Mesendoderm (in vitro differentiated cells): ENCODE data around the gene RASAL2.

ENCODE experiments used
- DNase-seq: peaks from one replicate; pipeline ENCODE4 v3.0.0; 2013
- H2AK5ac ChIP-seq: 2 replicates; pipeline ENCODE4 v1.6.1; 2013; ENCODE audit warnings: low read length, inconsistent platforms
- H2BK120ac ChIP-seq: 2 replicates; pipeline ENCODE4 v1.6.1; 2013; ENCODE audit warnings: low read depth, mild to moderate bottlenecking, low read length, moderate library complexity, mixed read lengths
- H2BK15ac ChIP-seq: replicated peaks from 2 replicates; pipeline ENCODE4 v1.6.1; 2013; ENCODE audit warnings: low read depth, mild to moderate bottlenecking, moderate library complexity
- H2BK5ac ChIP-seq: 2 replicates; pipeline ENCODE4 v1.6.1; 2013; ENCODE audit warnings: low read length, inconsistent platforms
- H3K18ac ChIP-seq: 2 replicates; pipeline ENCODE4 v1.6.1; 2013; ENCODE audit warnings: mild to moderate bottlenecking, low read length, mixed read lengths
- H3K23ac ChIP-seq: one replicate; pipeline ENCODE4 v1.6.1; 2013; ENCODE audit warnings: low read length
- H3K27ac ChIP-seq: 2 replicates; pipeline ENCODE4 v1.5.1; 2013; ENCODE audit warnings: low read depth, mild to moderate bottlenecking, inconsistent platforms, low read length, moderate library complexity
- H3K27me3 ChIP-seq: 2 replicates; pipeline ENCODE4 v1.6.1; 2013; ENCODE audit warnings: low read length, control low read depth, mild to moderate bottlenecking, inconsistent platforms; ENCODE audit not compliant: insufficient read depth, poor library complexity
- H3K36me3 ChIP-seq: 2 replicates; pipeline ENCODE4 v1.6.1; 2013; ENCODE audit warnings: low read length, inconsistent platforms; ENCODE audit not compliant: control insufficient read depth, insufficient read depth
- H3K4ac ChIP-seq: one replicate; pipeline ENCODE4 v1.6.1; 2013; ENCODE audit warnings: low read depth, mild to moderate bottlenecking, low read length, moderate library complexity
- H3K4me1 ChIP-seq: 2 replicates; pipeline ENCODE4 v1.6.1; 2013; ENCODE audit warnings: low read depth, low read length, inconsistent platforms; ENCODE audit not compliant: control insufficient read depth
- H3K4me2 ChIP-seq: 2 replicates; pipeline ENCODE4 v1.6.1; 2013; ENCODE audit warnings: low read length
- H3K4me3 ChIP-seq: 2 replicates; pipeline ENCODE4 v1.5.1; 2013; ENCODE audit warnings: mild to moderate bottlenecking, low read length
- H3K56ac ChIP-seq: one replicate; pipeline ENCODE4 v1.6.1; 2013; ENCODE audit warnings: low read length
- H3K79me1 ChIP-seq: 2 replicates; pipeline ENCODE4 v1.6.1; 2013; ENCODE audit warnings: low read length, inconsistent platforms
- H3K79me2 ChIP-seq: 2 replicates; pipeline ENCODE4 v1.6.1; 2013; ENCODE audit warnings: mild to moderate bottlenecking, low read length; ENCODE audit not compliant: control insufficient read depth, insufficient read depth
- H3K9ac ChIP-seq: 2 replicates; pipeline ENCODE4 v1.6.1; 2013; ENCODE audit warnings: low read length, inconsistent platforms
- H4K5ac ChIP-seq: one replicate; pipeline ENCODE4 v1.6.1; 2013; ENCODE audit warnings: low read length
- H4K8ac ChIP-seq: one replicate; pipeline ENCODE4 v1.6.1; 2013; ENCODE audit warnings: low read depth, mild to moderate bottlenecking, control low read depth, low read length, moderate library complexity
- WGBS: extraction: QIAGEN DNeasy Blood & Tissue Kit; methylation state at CpG from one replicate; pipeline ENCODE4 v1.1.7; 2013; ENCODE audit warnings: low lambda C conversion rate, missing lambda C conversion rate; ENCODE audit not compliant: insufficient coverage; ENCODE audit errors: extremely low coverage; 5-methylcytosine and 5-hydroxymethylcytosine counted together

RASAL2 gene

GRCh38 chr1:178417858-178418257 lies 324.0 kb downstream of the RASAL2 start:
- Histone ChIP-seq H3K4ac (no peak overlapping the region), H3K79me2 (no peaks in the 10 kb centered on the region), H3K4me1 (no peaks in the 10 kb centered on the region), H3K36me3 (no peaks in the 10 kb centered on the region), H4K8ac (no peak overlapping the region), H3K9ac (no peak overlapping the region), H3K79me1 (no peaks in the 10 kb centered on the region), H4K5ac (no peak overlapping the region), H3K56ac (no peak overlapping the region), H2BK5ac (no peak overlapping the region), H3K4me2 (no peak overlapping the region), H3K27me3 (no peaks in the 10 kb centered on the region), H2BK120ac (no peak overlapping the region), H3K23ac (no peak overlapping the region), H3K4me3 (no peak overlapping the region), H3K27ac (no peak overlapping the region), H2AK5ac (no peak overlapping the region), H2BK15ac (no peak overlapping the region), H3K18ac (no peak overlapping the region)
- no CpG with 5 or more reads among the region's 2 CpGs for WGBS
- DNase-seq, result no peak

GRCh38 chr1:178418284-178418955 lies 324.5 kb downstream of the RASAL2 start:
- WGBS, result no CpG with 5 or more reads among the region's 1 CpG
- H3K4ac ChIP-seq, result no peak overlapping the region
- H3K4me1 ChIP-seq, result no peaks in the 10 kb centered on the region
- no peaks in the 10 kb centered on the region for H3K79me2 ChIP-seq
- H3K4me3 ChIP-seq, result no peak overlapping the region
- H3K18ac ChIP-seq, result no peak overlapping the region
- H3K56ac ChIP-seq, result no peak overlapping the region
- no peak for DNase-seq
- H3K36me3 ChIP-seq, result no peaks in the 10 kb centered on the region
- H3K4me2 ChIP-seq, result no peak overlapping the region
- H3K79me1 ChIP-seq, result no peaks in the 10 kb centered on the region
- no peak overlapping the region for H2AK5ac ChIP-seq
- H4K8ac ChIP-seq, result no peak overlapping the region
- no peak overlapping the region for H2BK5ac ChIP-seq
- H3K9ac ChIP-seq, result no peak overlapping the region
- H2BK120ac ChIP-seq, result no peak overlapping the region
- no peak overlapping the region for H2BK15ac ChIP-seq
- no peak overlapping the region for H4K5ac ChIP-seq
- no peak overlapping the region for H3K23ac ChIP-seq
- H3K27me3 ChIP-seq, result no peaks in the 10 kb centered on the region
- no peak overlapping the region for H3K27ac ChIP-seq

GRCh38 chr1:178434360-178434759 lies 340.5 kb downstream of the RASAL2 start:
- no CpG with 5 or more reads among the region's 1 CpG for WGBS

GRCh38 chr1:178434899-178435435 lies 341.1 kb downstream of the RASAL2 start:
- Histone ChIP-seq H4K8ac (no peak overlapping the region), H3K4me1 (no peaks in the 10 kb centered on the region), H3K4ac (no peak overlapping the region), H2BK120ac (no peak overlapping the region), H2BK15ac (no peak overlapping the region), H2BK5ac (no peak overlapping the region), H3K79me2 (no peaks in the 10 kb centered on the region), H3K9ac (no peak overlapping the region), H3K23ac (no peak overlapping the region), H3K79me1 (no peaks in the 10 kb centered on the region), H3K56ac (no peak overlapping the region), H3K4me3 (no peak overlapping the region), H3K27ac (no peak overlapping the region), H3K4me2 (no peak overlapping the region), H2AK5ac (no peak overlapping the region), H3K27me3 (no peaks in the 10 kb centered on the region), H3K18ac (no peak overlapping the region), H3K36me3 (no peaks in the 10 kb centered on the region), H4K5ac (no peak overlapping the region)
- no peak for DNase-seq

More at GRCh38 chr1:178434360-178434759, 340.5 kb downstream of the RASAL2 start:
- Histone ChIP-seq H3K79me1 (no peaks in the 10 kb centered on the region), H3K4ac (no peak overlapping the region), H2AK5ac (no peak overlapping the region), H3K18ac (no peak overlapping the region), H4K8ac (no peak overlapping the region), H3K23ac (no peak overlapping the region), H3K27me3 (no peaks in the 10 kb centered on the region), H3K79me2 (no peaks in the 10 kb centered on the region), H2BK120ac (no peak overlapping the region), H4K5ac (no peak overlapping the region), H2BK15ac (no peak overlapping the region), H3K4me3 (no peak overlapping the region), H3K9ac (no peak overlapping the region), H3K4me2 (no peak overlapping the region), H2BK5ac (no peak overlapping the region), H3K36me3 (no peaks in the 10 kb centered on the region), H3K27ac (no peak overlapping the region), H3K56ac (no peak overlapping the region), H3K4me1 (no peaks in the 10 kb centered on the region)
- DNase-seq, result no peak

GRCh38 chr1:178436899-178437298 lies 343.0 kb downstream of the RASAL2 start:
- no peak for DNase-seq
- no peak overlapping the region for H3K18ac ChIP-seq
- no peaks in the 10 kb centered on the region for H3K79me2 ChIP-seq
- H3K4ac ChIP-seq, result no peak overlapping the region
- H3K36me3 ChIP-seq, result no peaks in the 10 kb centered on the region
- no peaks in the 10 kb centered on the region for H3K79me1 ChIP-seq
- H3K56ac ChIP-seq, result no peak overlapping the region
- no peak overlapping the region for H2BK15ac ChIP-seq
- no peak overlapping the region for H3K27ac ChIP-seq
- no peak overlapping the region for H3K4me2 ChIP-seq
- H4K8ac ChIP-seq, result no peak overlapping the region
- H3K23ac ChIP-seq, result no peak overlapping the region
- WGBS, result no CpG with 5 or more reads among the region's 2 CpGs
- H2AK5ac ChIP-seq, result no peak overlapping the region
- no peak overlapping the region for H3K4me3 ChIP-seq
- H2BK120ac ChIP-seq, result no peak overlapping the region
- H3K27me3 ChIP-seq, result no peaks in the 10 kb centered on the region
- no peak overlapping the region for H4K5ac ChIP-seq
- no peak overlapping the region for H3K9ac ChIP-seq
- H3K4me1 ChIP-seq, result no peaks in the 10 kb centered on the region
- H2BK5ac ChIP-seq, result no peak overlapping the region

- no peak overlapping the region for H2BK120ac ChIP-seq
- no peak overlapping the region for H4K8ac ChIP-seq
- H3K79me1 ChIP-seq, result no peaks in the 10 kb centered on the region
- H2BK5ac ChIP-seq, result no peak overlapping the region
- no peak overlapping the region for H3K4me2 ChIP-seq
- H3K4me1 ChIP-seq, result peaks cover 2% of the 10 kb centered on the region
- H3K9ac ChIP-seq, result no peak overlapping the region
- no peaks in the 10 kb centered on the region for H3K27me3 ChIP-seq
- H3K4me3 ChIP-seq, result no peak overlapping the region
- peak; percentile 46 for DNase-seq
- no peak overlapping the region for H3K27ac ChIP-seq
- H3K36me3 ChIP-seq, result no peaks in the 10 kb centered on the region
- H3K4ac ChIP-seq, result no peak overlapping the region
- H2AK5ac ChIP-seq, result no peak overlapping the region
- H3K56ac ChIP-seq, result no peak overlapping the region
- H4K5ac ChIP-seq, result no peak overlapping the region
- H3K79me2 ChIP-seq, result no peaks in the 10 kb centered on the region
- H2BK15ac ChIP-seq, result no peak overlapping the region
- no CpG with 5 or more reads among the region's 2 CpGs for WGBS
- no peak overlapping the region for H3K18ac ChIP-seq
- H3K23ac ChIP-seq, result no peak overlapping the region
Observed at GRCh38 chr1:178438432-178438831, 344.5 kb downstream of the RASAL2 start.
